Caco-2 (cell line): ENCODE data around the gene NT5DC4. TPM values are rescaled to one million over a fixed set of nuclear protein-coding genes. Genes with fewer than 3 reads are reported as not detected.

Source experiments
- BruUV-seq: library from RNA; stranded (reverse); fragments of 400-500 nt; replicated peaks from 2 replicates; lab custom pipeline; 2021; lab: Mats Ljungman, UMichigan
- CTCF ChIA-PET: fragments of 300-600 bp; sonication (Branson Sonifier 250); formaldehyde crosslinking; loops from one replicate; lab custom pipeline; 2022; ENCODE audit warnings: antibody characterized with exemption; lab: Charles Lee
- POLR2A ChIA-PET: fragments of 300-600 bp; sonication (Branson Sonifier 250); formaldehyde crosslinking; loops from one replicate; lab custom pipeline; 2022; ENCODE audit warnings: antibody characterized with exemption; lab: Charles Lee
- DNase-seq, 2 experiments: peaks; one replicate each; pipeline versions ENCODE4 v3.0.0 to v3.0.0-alpha.2; 2020 to 2022
- H3K27me3 ChIP-seq: replicated peaks from 2 replicates; pipeline ENCODE4 v1.6.0; 2011; ENCODE audit warnings: low read length; ENCODE audit not compliant: control insufficient read depth, insufficient read depth
- H3K36me3 ChIP-seq: 2 replicates; pipeline ENCODE4 v1.5.1; 2011; ENCODE audit warnings: low read length; ENCODE audit not compliant: control insufficient read depth, insufficient read depth
- H3K4me1 ChIP-seq: fragments of 250-450 bp; sonication (Bioruptor Pico); 2 replicates; pipeline ENCODE4 v1.5.1; 2020; ENCODE audit warnings: mild to moderate bottlenecking
- H3K4me3 ChIP-seq: 2 replicates; pipeline ENCODE4 v1.5.1; 2011; ENCODE audit warnings: low read depth, mild to moderate bottlenecking, control low read depth, low read length
- H3K9me3 ChIP-seq: fragments of 250-450 bp; sonication (Bioruptor Pico); 2 replicates; pipeline ENCODE4 v1.5.1; 2020; ENCODE audit warnings: mild to moderate bottlenecking, moderate library complexity
- H3K27ac Mint-ChIP-seq: one replicate; pipeline ENCODE4 v1.8.0; 2022; ENCODE audit warnings: mixed read lengths; ENCODE audit not compliant: unreplicated experiment
- H3K27me3 Mint-ChIP-seq: one replicate; pipeline ENCODE4 v1.8.0; 2022; ENCODE audit warnings: mixed read lengths; ENCODE audit not compliant: insufficient read depth, unreplicated experiment
- H3K36me3 Mint-ChIP-seq: one replicate; pipeline ENCODE4 v1.8.0; 2022; ENCODE audit warnings: mild to moderate bottlenecking, mixed read lengths; ENCODE audit not compliant: insufficient read depth, unreplicated experiment
- H3K4me1 Mint-ChIP-seq: one replicate; pipeline ENCODE4 v1.8.0; 2022; ENCODE audit warnings: low read depth, mixed read lengths; ENCODE audit not compliant: unreplicated experiment
- H3K4me3 Mint-ChIP-seq: one replicate; pipeline ENCODE4 v1.8.0; 2022; ENCODE audit warnings: mild to moderate bottlenecking, moderate library complexity, mixed read lengths; ENCODE audit not compliant: unreplicated experiment
- H3K9me3 Mint-ChIP-seq: one replicate; pipeline ENCODE4 v1.8.0; 2022; ENCODE audit warnings: mixed read lengths; ENCODE audit not compliant: unreplicated experiment
- intact Hi-C: fragments of 100-400 bp; cut with micrococcal nuclease; formaldehyde crosslinking; loops from one replicate; pipeline ENCODE4 v1.10.0; 2022; ENCODE audit not compliant: unreplicated experiment
- total RNA-seq: library from RNA; stranded (reverse); gene quantifications from 2 replicates; pipeline ENCODE4 v1.2.3, GENCODE V29; 2022
- TF ChIP-seq, protein P1 (sequence below), 2 experiments: fragments of 200-600 bp in 1 of 2; IDR thresholded peaks; 1 replicate in 1 of 2; 2 replicates in 1 of 2; pipeline versions ENCODE4 v1.5.1 to v1.8.0; 2011 to 2022; ENCODE audit warnings: antibody characterized with exemption in 1 of 2, control low read depth in 1 of 2, inconsistent platforms in 1 of 2, low read depth in 1 of 2, low read length in 1 of 2, mild to moderate bottlenecking in 1 of 2, moderate library complexity in 1 of 2; ENCODE audit not compliant: insufficient read depth in 1 of 2, severe bottlenecking in 1 of 2, unreplicated experiment in 1 of 2

Gene NT5DC4
- total RNA-seq, 1 experiment from 2014 or later = 4.0 TPM

DNA sequence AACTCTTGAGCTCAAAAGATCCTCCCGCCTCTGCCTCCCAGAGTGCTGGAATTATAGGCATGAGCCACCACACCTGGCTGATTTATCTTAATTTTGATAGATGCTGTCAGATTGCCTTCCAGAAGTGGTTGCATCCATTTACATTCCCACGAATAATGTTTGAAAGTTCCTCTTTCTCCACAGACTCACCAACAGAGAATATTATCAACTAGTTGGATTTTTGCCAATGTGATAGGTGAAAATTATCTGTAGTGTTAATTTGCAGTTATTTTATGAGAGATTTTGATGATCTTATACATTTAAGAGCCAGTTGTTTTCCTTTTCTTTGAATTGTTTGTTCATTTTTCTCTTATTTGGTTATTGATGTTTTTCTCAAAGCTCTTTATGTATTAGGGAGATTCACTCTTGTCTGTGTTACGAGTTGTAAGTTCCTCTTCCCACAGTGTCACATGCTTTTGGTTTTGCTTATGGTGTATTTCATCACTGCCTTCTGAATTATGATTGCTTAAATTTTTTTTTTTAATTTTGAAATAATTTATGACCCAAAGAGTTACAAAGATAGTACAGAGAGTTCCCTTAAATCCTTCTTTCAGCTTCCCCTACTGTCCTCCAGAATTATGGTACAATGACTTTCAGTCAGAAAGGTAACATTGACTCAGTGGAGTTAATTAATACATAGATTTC lies 20.7 kb upstream of the NT5DC4 start:
- no TSS peak for BruUV-seq
- no peaks in the 10 kb centered on the region for H3K36me3 Mint-ChIP-seq
- Histone ChIP-seq H3K4me3 (no peak overlapping the region), H3K27me3 (no peaks in the 10 kb centered on the region), H3K9me3 (no peaks in the 10 kb centered on the region), H3K36me3 (no peaks in the 10 kb centered on the region), H3K4me1 (no peaks in the 10 kb centered on the region)
- H3K9me3 Mint-ChIP-seq = no peaks in the 10 kb centered on the region
- no peaks in the 10 kb centered on the region for H3K4me1 Mint-ChIP-seq
- POLR2A ChIA-PET = no interaction called here
- no peak overlapping the region for H3K4me3 Mint-ChIP-seq
- CTCF ChIA-PET = no interaction called here
- no peak for DNase-seq
- TF ChIP-seq, protein P1, sequence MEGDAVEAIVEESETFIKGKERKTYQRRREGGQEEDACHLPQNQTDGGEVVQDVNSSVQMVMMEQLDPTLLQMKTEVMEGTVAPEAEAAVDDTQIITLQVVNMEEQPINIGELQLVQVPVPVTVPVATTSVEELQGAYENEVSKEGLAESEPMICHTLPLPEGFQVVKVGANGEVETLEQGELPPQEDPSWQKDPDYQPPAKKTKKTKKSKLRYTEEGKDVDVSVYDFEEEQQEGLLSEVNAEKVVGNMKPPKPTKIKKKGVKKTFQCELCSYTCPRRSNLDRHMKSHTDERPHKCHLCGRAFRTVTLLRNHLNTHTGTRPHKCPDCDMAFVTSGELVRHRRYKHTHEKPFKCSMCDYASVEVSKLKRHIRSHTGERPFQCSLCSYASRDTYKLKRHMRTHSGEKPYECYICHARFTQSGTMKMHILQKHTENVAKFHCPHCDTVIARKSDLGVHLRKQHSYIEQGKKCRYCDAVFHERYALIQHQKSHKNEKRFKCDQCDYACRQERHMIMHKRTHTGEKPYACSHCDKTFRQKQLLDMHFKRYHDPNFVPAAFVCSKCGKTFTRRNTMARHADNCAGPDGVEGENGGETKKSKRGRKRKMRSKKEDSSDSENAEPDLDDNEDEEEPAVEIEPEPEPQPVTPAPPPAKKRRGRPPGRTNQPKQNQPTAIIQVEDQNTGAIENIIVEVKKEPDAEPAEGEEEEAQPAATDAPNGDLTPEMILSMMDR (IDR thresholded peaks at IDR 0.05; ENCODE audit: insufficient read depth in 1 of 2, low read depth in 1 of 2, low read length in 1 of 2, severe bottlenecking in 1 of 2, unreplicated experiment in 1 of 2) = no peak
- intact Hi-C loops = no loop called here
- H3K27me3 Mint-ChIP-seq = no peaks in the 10 kb centered on the region
- no peak overlapping the region for H3K27ac Mint-ChIP-seq

DNA sequence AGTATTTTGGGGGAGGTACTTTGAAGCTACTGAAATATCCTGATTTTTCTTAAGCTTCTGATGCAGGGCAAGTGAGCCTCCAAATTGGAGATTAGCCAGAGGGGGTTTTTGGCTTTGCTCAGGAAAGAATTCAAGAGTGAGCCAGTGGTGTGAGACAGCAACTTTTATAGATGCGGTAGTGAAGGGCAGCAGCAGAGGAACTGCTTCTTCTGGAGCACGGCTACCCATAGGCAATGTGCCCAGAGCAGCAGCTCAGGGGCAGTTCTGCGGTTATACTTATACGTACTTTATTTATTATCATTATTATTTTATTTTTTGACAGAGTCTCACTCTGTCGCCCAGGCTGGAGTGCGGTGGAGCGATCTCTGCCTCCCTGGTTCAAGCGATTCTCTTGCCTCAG lies 19.8 kb upstream of the NT5DC4 start:
- TF ChIP-seq, protein P1 (IDR thresholded peaks at IDR 0.05; ENCODE audit: insufficient read depth in 1 of 2, low read depth in 1 of 2, low read length in 1 of 2, severe bottlenecking in 1 of 2, unreplicated experiment in 1 of 2) = no peak
- CTCF ChIA-PET = no interaction called here
- POLR2A ChIA-PET = no interaction called here
- H3K9me3 ChIP-seq = no peaks in the 10 kb centered on the region
- no peaks in the 10 kb centered on the region for H3K36me3 ChIP-seq
- Mint-ChIP-seq H3K9me3 (no peaks in the 10 kb centered on the region), H3K27ac (no peak overlapping the region), H3K4me1 (no peaks in the 10 kb centered on the region), H3K4me3 (no peak overlapping the region), H3K36me3 (no peaks in the 10 kb centered on the region), H3K27me3 (no peaks in the 10 kb centered on the region)
- no peak for DNase-seq
- H3K4me1 ChIP-seq = peaks cover 4% of the 10 kb centered on the region; the same call in 1 of the 2 replicates
- H3K4me3 ChIP-seq = no peak overlapping the region
- intact Hi-C loops = no loop called here
- no TSS peak for BruUV-seq
- H3K27me3 ChIP-seq = no peaks in the 10 kb centered on the region

DNA sequence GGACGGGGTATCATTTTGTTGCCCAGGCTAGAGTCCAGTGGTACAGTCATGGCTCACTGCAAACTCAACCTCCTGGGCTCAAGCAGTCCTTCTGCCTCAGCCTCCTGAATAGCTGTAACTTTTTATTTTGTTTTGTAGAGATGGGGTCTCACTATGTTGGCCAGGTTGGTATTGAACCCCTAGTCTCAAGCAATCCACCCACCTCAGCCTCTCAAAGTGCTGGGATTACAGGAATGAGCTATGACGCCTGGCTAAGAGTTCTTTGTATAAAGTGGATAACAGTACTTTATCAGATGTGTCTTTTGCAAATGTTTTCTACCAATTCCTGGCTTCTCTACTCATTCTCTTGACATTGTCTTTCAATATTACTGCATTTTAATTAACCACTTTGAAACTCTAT lies 17.1 kb upstream of the NT5DC4 start:
- no peaks in the 10 kb centered on the region for H3K27me3 ChIP-seq
- no peak overlapping the region for H3K4me3 Mint-ChIP-seq
- intact Hi-C loops = no loop called here
- no peaks in the 10 kb centered on the region for H3K9me3 Mint-ChIP-seq
- H3K36me3 Mint-ChIP-seq = no peaks in the 10 kb centered on the region
- TF ChIP-seq, protein P1 (IDR thresholded peaks at IDR 0.05; ENCODE audit: insufficient read depth in 1 of 2, low read depth in 1 of 2, low read length in 1 of 2, severe bottlenecking in 1 of 2, unreplicated experiment in 1 of 2) = no peak
- H3K9me3 ChIP-seq = no peaks in the 10 kb centered on the region
- no TSS peak for BruUV-seq
- ChIA-PET POLR2A (no interaction called here), CTCF (no interaction called here)
- H3K27me3 Mint-ChIP-seq = no peaks in the 10 kb centered on the region
- no peak overlapping the region for H3K4me3 ChIP-seq
- no peak overlapping the region for H3K27ac Mint-ChIP-seq
- peaks cover 8% of the 10 kb centered on the region; the same call in 1 of the 2 replicates for H3K4me1 ChIP-seq
- H3K36me3 ChIP-seq = no peaks in the 10 kb centered on the region
- DNase-seq = no peak
- H3K4me1 Mint-ChIP-seq = no peaks in the 10 kb centered on the region
